Measurements from ENCODE around the gene PREP. TPM values are rescaled to one million over a fixed set of nuclear protein-coding genes. Genes with fewer than 3 reads are reported as not detected.

PREP gene
- total RNA-seq, 6 experiments from 2014 or later: 35.4 to 42.1 (median 36.8) TPM

DNA sequence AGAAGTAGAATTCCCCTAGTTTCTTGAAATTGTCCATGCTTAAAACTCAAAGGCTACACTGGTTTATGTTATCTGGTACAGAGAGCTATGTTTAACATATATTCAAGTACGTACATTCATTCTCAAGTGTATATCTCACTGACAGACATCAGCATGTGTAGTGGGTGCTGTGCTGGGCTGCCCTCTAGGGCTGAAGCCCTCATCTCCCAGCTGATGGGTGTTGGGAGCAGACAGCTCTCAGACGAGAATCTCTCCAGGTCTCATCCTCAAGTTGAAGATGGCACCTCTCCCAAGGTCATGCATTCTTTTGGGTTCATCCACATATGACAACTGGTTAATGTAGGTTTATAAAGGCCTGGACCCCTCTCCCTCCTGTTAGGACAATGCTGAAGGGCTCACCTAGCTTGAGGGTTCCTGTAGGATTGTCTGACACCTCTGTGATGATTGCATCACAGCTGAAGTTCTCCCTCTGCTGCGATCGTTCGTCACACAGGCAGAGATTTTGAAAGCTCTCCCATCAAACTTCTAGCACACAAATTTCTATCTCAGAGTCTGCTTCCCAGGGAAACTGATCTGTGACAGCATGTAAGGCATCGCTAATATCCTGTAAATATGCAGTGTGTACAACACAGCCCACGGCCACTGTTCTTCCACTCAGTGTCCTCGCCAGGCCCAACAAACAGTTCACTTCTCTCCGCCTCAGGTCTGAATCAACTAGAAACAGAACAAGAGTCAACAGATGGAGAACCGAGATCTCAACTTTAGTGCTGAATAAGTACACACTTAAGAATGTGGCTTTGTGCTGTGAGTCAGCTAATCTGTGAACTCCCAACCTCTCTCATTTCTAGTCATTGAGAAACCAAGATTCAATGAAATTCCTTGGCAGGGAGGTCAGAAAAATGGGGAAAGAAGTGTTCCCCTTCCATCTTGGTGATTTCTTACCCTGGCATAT, 43.2 kb downstream of the PREP start:
- H3K4me1 Mint-ChIP-seq (ENCODE audit: low read depth): peaks cover 32% of the 10 kb centered on the region
- peak overlapping the region; percentile 93 for H3K27ac Mint-ChIP-seq
- H3K4me3 Mint-ChIP-seq: peak overlapping the region; percentile 81

GRCh38 chr6:105357165-105357564, 45.7 kb downstream of the PREP start:
- peaks cover 21% of the 10 kb centered on the region for H3K4me1 Mint-ChIP-seq (ENCODE audit: low read depth)
- H3K9me3 Mint-ChIP-seq: no peaks in the 10 kb centered on the region; the same call in 1 of the 2 replicates
- no peak overlapping the region for H3K4me3 Mint-ChIP-seq
- H3K36me3 Mint-ChIP-seq (ENCODE audit: low read depth): peaks cover 39% of the 10 kb centered on the region
- H3K27me3 Mint-ChIP-seq (ENCODE audit: insufficient read depth): 0 out of 2 replicates have a peak, but pooled peaks cover 1% of the 10 kb centered on the region
- DNase-seq: no peak
- TF ChIP-seq, protein P1, sequence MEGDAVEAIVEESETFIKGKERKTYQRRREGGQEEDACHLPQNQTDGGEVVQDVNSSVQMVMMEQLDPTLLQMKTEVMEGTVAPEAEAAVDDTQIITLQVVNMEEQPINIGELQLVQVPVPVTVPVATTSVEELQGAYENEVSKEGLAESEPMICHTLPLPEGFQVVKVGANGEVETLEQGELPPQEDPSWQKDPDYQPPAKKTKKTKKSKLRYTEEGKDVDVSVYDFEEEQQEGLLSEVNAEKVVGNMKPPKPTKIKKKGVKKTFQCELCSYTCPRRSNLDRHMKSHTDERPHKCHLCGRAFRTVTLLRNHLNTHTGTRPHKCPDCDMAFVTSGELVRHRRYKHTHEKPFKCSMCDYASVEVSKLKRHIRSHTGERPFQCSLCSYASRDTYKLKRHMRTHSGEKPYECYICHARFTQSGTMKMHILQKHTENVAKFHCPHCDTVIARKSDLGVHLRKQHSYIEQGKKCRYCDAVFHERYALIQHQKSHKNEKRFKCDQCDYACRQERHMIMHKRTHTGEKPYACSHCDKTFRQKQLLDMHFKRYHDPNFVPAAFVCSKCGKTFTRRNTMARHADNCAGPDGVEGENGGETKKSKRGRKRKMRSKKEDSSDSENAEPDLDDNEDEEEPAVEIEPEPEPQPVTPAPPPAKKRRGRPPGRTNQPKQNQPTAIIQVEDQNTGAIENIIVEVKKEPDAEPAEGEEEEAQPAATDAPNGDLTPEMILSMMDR (IDR thresholded peaks at IDR 0.05): no peak
- no peak overlapping the region for H3K27ac Mint-ChIP-seq

More for the DNA sequence above, 43.2 kb downstream of the PREP start:
- 0 out of 2 replicates have a peak, but pooled peaks cover 1% of the 10 kb centered on the region for H3K27me3 Mint-ChIP-seq (ENCODE audit: insufficient read depth)
- H3K36me3 Mint-ChIP-seq (ENCODE audit: low read depth): peaks cover 31% of the 10 kb centered on the region
- DNase-seq: peak; percentile 91
- TF ChIP-seq, protein P1 (IDR thresholded peaks at IDR 0.05): no peak
- no peaks in the 10 kb centered on the region; the same call in 1 of the 2 replicates for H3K9me3 Mint-ChIP-seq

- no peaks in the 10 kb centered on the region; the same call in 1 of the 2 replicates for H3K9me3 Mint-ChIP-seq
- H3K4me1 Mint-ChIP-seq (ENCODE audit: low read depth): no peaks in the 10 kb centered on the region
- DNase-seq: no peak
- no peak overlapping the region for H3K27ac Mint-ChIP-seq
- H3K36me3 Mint-ChIP-seq (ENCODE audit: low read depth): peaks cover 36% of the 10 kb centered on the region
- TF ChIP-seq, protein P1 (IDR thresholded peaks at IDR 0.05): no peak
- H3K4me3 Mint-ChIP-seq: no peak overlapping the region
- no peaks in the 10 kb centered on the region for H3K27me3 Mint-ChIP-seq (ENCODE audit: insufficient read depth)
Observed at GRCh38 chr6:105352037-105352617, 50.8 kb downstream of the PREP start.

DNA sequence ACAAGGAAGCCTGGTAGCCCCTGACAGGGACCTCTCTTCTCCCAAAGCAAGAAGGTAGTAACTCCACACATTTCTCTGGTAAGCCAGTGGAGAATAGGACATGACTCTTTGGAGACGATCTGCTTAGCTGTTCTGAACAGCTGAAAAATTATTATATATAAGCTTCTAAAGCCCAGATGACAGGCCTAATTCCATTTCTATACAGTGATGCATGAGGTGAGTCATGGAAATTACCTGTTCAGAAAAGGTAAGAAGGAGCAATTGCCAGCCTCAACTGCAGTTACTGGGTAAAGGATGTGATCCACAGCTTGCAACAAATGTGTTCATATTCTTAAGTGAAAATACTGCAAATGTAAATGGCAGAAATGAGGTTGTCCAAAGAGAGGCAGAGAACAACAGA, 54.0 kb downstream of the PREP start:
- Mint-ChIP-seq H3K36me3 (ENCODE audit: low read depth) (peaks cover 16% of the 10 kb centered on the region), H3K27me3 (ENCODE audit: insufficient read depth) (no peaks in the 10 kb centered on the region), H3K27ac (no peak overlapping the region), H3K4me3 (no peak overlapping the region), H3K4me1 (ENCODE audit: low read depth) (peaks cover 16% of the 10 kb centered on the region), H3K9me3 (no peaks in the 10 kb centered on the region)
- DNase-seq: no peak
- TF ChIP-seq, protein P1 (IDR thresholded peaks at IDR 0.05): no peak

GRCh38 chr6:105346052-105346451, 56.8 kb downstream of the PREP start:
- Mint-ChIP-seq H3K36me3 (ENCODE audit: low read depth) (peaks cover 14% of the 10 kb centered on the region), H3K9me3 (no peaks in the 10 kb centered on the region), H3K4me1 (ENCODE audit: low read depth) (peaks cover 16% of the 10 kb centered on the region), H3K4me3 (no peak overlapping the region; the same call in 1 of the 2 replicates), H3K27ac (peak overlapping the region; percentile 71), H3K27me3 (ENCODE audit: insufficient read depth) (no peaks in the 10 kb centered on the region)
- peak; percentile 80 for DNase-seq
- TF ChIP-seq, protein P1 (IDR thresholded peaks at IDR 0.05): no peak
